ENCODE measurements around the gene MYH9.

- TF ChIP-seq EZH2phosphoT487 (IDR thresholded peaks at IDR 0.05; ENCODE audit: low read length) (no peak), CTCF (IDR thresholded peaks at IDR 0.05; ENCODE audit: low read length) (no peak), EZH2 (optimal IDR thresholded peaks at IDR 0.05; ENCODE audit: low read depth, low read length) (no peak)
Observed at GRCh38 chr22:36299295-36299694, 88.5 kb downstream of the MYH9 start.
